ENCODE results near the gene SNX33. TPM values are rescaled to one million over a fixed set of nuclear protein-coding genes. Genes with fewer than 3 reads are reported as not detected.

SNX33 gene
- polyA plus RNA-seq, 1 donor (not counting 4 experiments of a cell fraction or from before 2014, with no cell fraction given) = 21.7 TPM

- no peak for TF ChIP-seq CTCF (optimal IDR thresholded peaks at IDR 0.05 in 1 of 3, IDR thresholded peaks at IDR 0.05 in 1 of 3, conservative IDR thresholded peaks at IDR 0.05 in 1 of 3; ENCODE audit: extremely low read depth in 1 of 3, insufficient read depth in 2 of 3, low read length in 3 of 3)
- H3K27me3 ChIP-seq (ENCODE audit: control insufficient read depth, extremely low read depth, insufficient read depth, low read length) = no peaks in the 10 kb centered on the region
- dilution Hi-C loops (cut with MboI; ENCODE audit: extremely low pct_ligation_motif_present, low sequenced_read_pairs) = no loop called here
- peaks cover 62% of the 10 kb centered on the region for H3K4me1 ChIP-seq (ENCODE audit: control insufficient read depth, extremely low read depth, insufficient read depth, low read length)
- no peaks in the 10 kb centered on the region for H3K9me3 ChIP-seq (ENCODE audit: control insufficient read depth, low read depth, low read length)
- DNase-seq (ENCODE audit: low read depth, low spot score) (no peak), FAIRE-seq (no peak)
- H2AFZ ChIP-seq (ENCODE audit: control insufficient read depth, low read length) = no peak overlapping the region
- H3K4me2 ChIP-seq (ENCODE audit: control insufficient read depth, extremely low read depth, insufficient read depth, low read depth, low read length) = peak overlapping the region; percentile 97
- peaks cover 6 to 26% of the 10 kb centered on the region in 2 experiments for H3K36me3 ChIP-seq (ENCODE audit: control insufficient read depth in 2 of 2, extremely low read depth in 1 of 2, insufficient read depth in 2 of 2, low read length in 2 of 2)
- peak overlapping the region; percentile 95 for H3K9ac ChIP-seq (ENCODE audit: control insufficient read depth, extremely low read depth, insufficient read depth, low read length)
- H3K27ac ChIP-seq (ENCODE audit: control insufficient read depth, insufficient read depth, low read length) = peak overlapping the region; percentile 90
- H3K79me2 ChIP-seq (ENCODE audit: control insufficient read depth, insufficient read depth, low read length) = peaks cover 71% of the 10 kb centered on the region
- peaks cover 5% of the 10 kb centered on the region for H4K20me1 ChIP-seq (ENCODE audit: control insufficient read depth, extremely low read depth, insufficient read depth, low read length)
- H3K9me1 ChIP-seq (ENCODE audit: control insufficient read depth, extremely low read depth, insufficient read depth, low read length) = peaks cover 11% of the 10 kb centered on the region
- peak overlapping the region; percentile 88 to 94 (median 91) for H3K4me3 ChIP-seq (ENCODE audit: control insufficient read depth in 2 of 3, extremely low read depth in 1 of 3, insufficient read depth in 2 of 3, low read depth in 1 of 3, low read length in 3 of 3)
Measured at GRCh38 chr15:75649045-75649761, 1.5 kb downstream of the SNX33 start.

- dilution Hi-C loops (cut with MboI; ENCODE audit: extremely low pct_ligation_motif_present, low sequenced_read_pairs) = no loop called here
Measured at GRCh38 chr15:75649848-75650247, 2.1 kb downstream of the SNX33 start.

More at GRCh38 chr15:75649848-75650247, 2.1 kb downstream of the SNX33 start:
- Histone ChIP-seq H3K9ac (ENCODE audit: control insufficient read depth, extremely low read depth, insufficient read depth, low read length) (no peak overlapping the region), H3K27me3 (ENCODE audit: control insufficient read depth, extremely low read depth, insufficient read depth, low read length) (no peaks in the 10 kb centered on the region), H3K4me3 (ENCODE audit: control insufficient read depth in 2 of 3, extremely low read depth in 1 of 3, insufficient read depth in 2 of 3, low read depth in 1 of 3, low read length in 3 of 3) (peak overlapping the region; percentile 34 to 91 (median 88)), H3K4me2 (ENCODE audit: control insufficient read depth, extremely low read depth, insufficient read depth, low read depth, low read length) (peak overlapping the region; percentile 97), H3K4me1 (ENCODE audit: control insufficient read depth, extremely low read depth, insufficient read depth, low read length) (peaks cover 68% of the 10 kb centered on the region), H3K27ac (ENCODE audit: control insufficient read depth, insufficient read depth, low read length) (no peak overlapping the region), H3K9me1 (ENCODE audit: control insufficient read depth, extremely low read depth, insufficient read depth, low read length) (peaks cover 11% of the 10 kb centered on the region), H3K9me3 (ENCODE audit: control insufficient read depth, low read depth, low read length) (no peaks in the 10 kb centered on the region), H3K36me3 (ENCODE audit: control insufficient read depth in 2 of 2, extremely low read depth in 1 of 2, insufficient read depth in 2 of 2, low read length in 2 of 2) (peaks cover 8 to 32% of the 10 kb centered on the region in 2 experiments), H4K20me1 (ENCODE audit: control insufficient read depth, extremely low read depth, insufficient read depth, low read length) (peaks cover 6% of the 10 kb centered on the region), H2AFZ (ENCODE audit: control insufficient read depth, low read length) (no peak overlapping the region), H3K79me2 (ENCODE audit: control insufficient read depth, insufficient read depth, low read length) (peaks cover 78% of the 10 kb centered on the region)
- FAIRE-seq (no peak), DNase-seq (ENCODE audit: low read depth, low spot score) (no peak)
- no peak for TF ChIP-seq EZH2 (IDR thresholded peaks at IDR 0.05; ENCODE audit: low read length)
- TF ChIP-seq CTCF (optimal IDR thresholded peaks at IDR 0.05 in 1 of 3, IDR thresholded peaks at IDR 0.05 in 1 of 3, conservative IDR thresholded peaks at IDR 0.05 in 1 of 3; ENCODE audit: extremely low read depth in 1 of 3, insufficient read depth in 2 of 3, low read length in 3 of 3) = no peak

All from keratinocyte (primary cell).